IMR-90 (cell line): Measurements from ENCODE around the gene SLC52A1. TPM values are rescaled to one million over a fixed set of nuclear protein-coding genes. Genes with fewer than 3 reads are reported as not detected.

Source experiments
- ATAC-seq: fragments of 200-7000 bp; cut with Tn5 transposase; 2 replicates; pipeline ENCODE4 v1.9.1; 2020; ENCODE audit warnings: low read depth, mild to moderate bottlenecking, moderate library complexity
- BruUV-seq: library from RNA; stranded (reverse); fragments of 400-500 nt; replicated peaks from 2 replicates; lab custom pipeline; 2021; lab: Mats Ljungman, UMichigan
- CTCF ChIA-PET: fragments of 300-600 bp; formaldehyde crosslinking; extraction: SDS; loops from one replicate; lab custom pipeline; 2021; ENCODE audit warnings: antibody characterized with exemption; lab: Yijun Ruan, JAX
- POLR2A ChIA-PET: fragments of 300-600 bp; sonication (Branson Sonifier 250); formaldehyde crosslinking; loops from one replicate; lab custom pipeline; 2022; ENCODE audit warnings: antibody characterized with exemption; ENCODE audit not compliant: unreplicated experiment; lab: Charles Lee
- DNase-seq: peaks from one replicate; pipeline ENCODE4 v3.0.0; 2013
- H2AFZ ChIP-seq: replicated peaks from 2 replicates; pipeline ENCODE3; 2013; ENCODE audit warnings: low read length, mild to moderate bottlenecking; ENCODE audit not compliant: poor library complexity
- H2AK5ac ChIP-seq: 2 replicates; pipeline ENCODE4 v1.6.1; 2013; ENCODE audit warnings: low read depth, low read length, inconsistent platforms
- H2AK9ac ChIP-seq: replicated peaks from 2 replicates; pipeline ENCODE3; 2013; ENCODE audit warnings: mild to moderate bottlenecking, low read depth, low read length, moderate library complexity; ENCODE audit not compliant: poor library complexity
- H2BK120ac ChIP-seq: 2 replicates; pipeline ENCODE4 v1.6.1; 2013; ENCODE audit warnings: low read depth, low read length, inconsistent platforms
- H2BK15ac ChIP-seq: 3 replicates; pipeline ENCODE4 v1.6.1; 2013; ENCODE audit warnings: low read depth, low read length, inconsistent platforms
- H2BK20ac ChIP-seq: 2 replicates; pipeline ENCODE4 v1.6.1; 2013; ENCODE audit warnings: low read depth, mild to moderate bottlenecking, inconsistent platforms, low read length, moderate library complexity
- H2BK5ac ChIP-seq: 2 replicates; pipeline ENCODE4 v1.6.1; 2013; ENCODE audit warnings: mild to moderate bottlenecking, low read depth, low read length, inconsistent platforms; ENCODE audit not compliant: poor library complexity, severe bottlenecking
- H3K14ac ChIP-seq: replicated peaks from 2 replicates; pipeline ENCODE4 v1.6.1; 2013; ENCODE audit warnings: low read depth, low read length, inconsistent platforms
- H3K18ac ChIP-seq: 2 replicates; pipeline ENCODE4 v1.6.1; 2013; ENCODE audit warnings: low read depth, low read length, control low read depth
- H3K23ac ChIP-seq: 2 replicates; pipeline ENCODE4 v1.6.1; 2013; ENCODE audit warnings: low read depth, low read length, inconsistent platforms
- H3K27ac ChIP-seq: 2 replicates; pipeline ENCODE4 v1.5.1; 2013; ENCODE audit warnings: mild to moderate bottlenecking, control low read depth, low read length; ENCODE audit not compliant: insufficient read depth
- H3K27me3 ChIP-seq: 2 replicates; pipeline ENCODE4 v1.6.1; 2013; ENCODE audit warnings: low read length; ENCODE audit not compliant: control insufficient read depth, insufficient read depth
- H3K36me3 ChIP-seq: 2 replicates; pipeline ENCODE4 v1.6.1; 2013; ENCODE audit warnings: low read length, mixed read lengths; ENCODE audit not compliant: control insufficient read depth, insufficient read depth
- H3K4ac ChIP-seq: 2 replicates; pipeline ENCODE4 v1.6.1; 2013; ENCODE audit warnings: low read depth, low read length, inconsistent platforms
- H3K4me1 ChIP-seq: 2 replicates; pipeline ENCODE4 v1.6.1; 2013; ENCODE audit warnings: low read length, mixed read lengths; ENCODE audit not compliant: control insufficient read depth, insufficient read depth
- H3K4me2 ChIP-seq: 2 replicates; pipeline ENCODE4 v1.6.1; 2013; ENCODE audit warnings: low read depth, mild to moderate bottlenecking, control low read depth, low read length, moderate library complexity
- H3K4me3 ChIP-seq: 2 replicates; pipeline ENCODE4 v1.5.1; 2013; ENCODE audit warnings: low read depth, mild to moderate bottlenecking, control low read depth, low read length, moderate library complexity; ENCODE audit not compliant: insufficient read depth
- H3K56ac ChIP-seq: 2 replicates; pipeline ENCODE4 v1.6.1; 2013; ENCODE audit warnings: low read length, inconsistent platforms; ENCODE audit not compliant: insufficient read depth; ENCODE audit errors: extremely low read depth
- H3K79me1 ChIP-seq, 2 experiments: 2 replicates each; pipeline ENCODE4 v1.6.1; 2013; ENCODE audit warnings: low read length in 2 of 2, inconsistent platforms in 1 of 2, low read depth in 1 of 2
- H3K9ac ChIP-seq: 2 replicates; pipeline ENCODE4 v1.6.1; 2013; ENCODE audit warnings: low read depth, low read length, control low read depth
- H3K9me1 ChIP-seq: 2 replicates; pipeline ENCODE4 v1.6.1; 2013; ENCODE audit warnings: low read length, inconsistent platforms; ENCODE audit not compliant: insufficient read depth
- H3K9me3 ChIP-seq: 2 replicates; pipeline ENCODE4 v1.6.1; 2013; ENCODE audit warnings: low read length; ENCODE audit not compliant: control insufficient read depth, insufficient read depth
- H4K20me1 ChIP-seq: 2 replicates; pipeline ENCODE4 v1.6.1; 2013; ENCODE audit warnings: low read length, inconsistent platforms; ENCODE audit not compliant: insufficient read depth
- H4K5ac ChIP-seq: 2 replicates; pipeline ENCODE4 v1.6.1; 2013; ENCODE audit warnings: mild to moderate bottlenecking, low read depth, low read length, control low read depth
- H4K8ac ChIP-seq, 2 experiments: 2 replicates each; pipeline ENCODE4 v1.6.1; 2013; ENCODE audit warnings: low read depth in 2 of 2, low read length in 2 of 2, control low read depth in 1 of 2, inconsistent platforms in 1 of 2
- H4K91ac ChIP-seq: 2 replicates; pipeline ENCODE4 v1.6.1; 2013; ENCODE audit warnings: low read depth, low read length, inconsistent platforms; ENCODE audit not compliant: insufficient read depth
- CEBPB ChIP-seq: IDR thresholded peaks from 2 replicates; pipeline ENCODE4 v1.6.1; 2012; ENCODE audit warnings: low read depth, low read length, improper control_type of control experiment
- MAFK ChIP-seq: IDR thresholded peaks from 2 replicates; pipeline ENCODE4 v1.6.1; 2012; ENCODE audit warnings: low read depth, low read length, improper control_type of control experiment
- MAZ ChIP-seq: IDR thresholded peaks from 2 replicates; pipeline ENCODE4 v1.6.1; 2012; ENCODE audit warnings: low read depth, mild to moderate bottlenecking, low read length, improper control_type of control experiment, moderate library complexity, borderline replicate concordance
- POLR2A ChIP-seq: IDR thresholded peaks from 2 replicates; pipeline ENCODE4 v1.6.1; 2012; ENCODE audit warnings: mild to moderate bottlenecking, low read depth, low read length
- WGBS, 2 experiments: methylation state at CpG; one replicate each; pipeline versions ENCODE4 v1.1.5 to v1.1.7; 2013; ENCODE audit warnings: missing lambda C conversion rate in 2 of 2; ENCODE audit not compliant: insufficient read length in 1 of 2; ENCODE audit errors: extremely low coverage in 2 of 2; 5-methylcytosine and 5-hydroxymethylcytosine counted together
- dilution Hi-C: fragments of 300-500 bp; cut with HindIII; formaldehyde crosslinking; loops from one replicate; pipeline ENCODE4 v1.14.3; 2018; ENCODE audit warnings: low sequenced_read_pairs; ENCODE audit not compliant: unreplicated experiment
- in situ Hi-C: fragments of 300-500 bp; cut with MboI; formaldehyde crosslinking; loops from 3 replicates; pipeline ENCODE4 v1.14.3; 2019; ENCODE audit warnings: low sequenced_read_pairs, inconsistent platforms, mixed read lengths
- intact Hi-C: fragments of 100-400 bp; cut with micrococcal nuclease; formaldehyde crosslinking; loops from 2 replicates; pipeline ENCODE4 v1.10.0; 2022
- polyA plus RNA-seq, 3 experiments: library from polyadenylated mRNA; depleted of rRNA; stranded (reverse); fragments of >200 nt; gene quantifications; 2 replicates each; pipeline ENCODE4 v1.2.3, GENCODE V29; 2012; ENCODE audit warnings: low replicate concordance in 1 of 3
- total RNA-seq: library from RNA; depleted of rRNA; stranded (reverse); fragments of >200 nt; gene quantifications from 2 replicates; pipeline ENCODE4 v1.2.3, GENCODE V29; 2012

Gene SLC52A1
- total and polyA plus RNA-seq, 2 of the 4 experiments (the other 2 are of a cell fraction), result not detected

DNA sequence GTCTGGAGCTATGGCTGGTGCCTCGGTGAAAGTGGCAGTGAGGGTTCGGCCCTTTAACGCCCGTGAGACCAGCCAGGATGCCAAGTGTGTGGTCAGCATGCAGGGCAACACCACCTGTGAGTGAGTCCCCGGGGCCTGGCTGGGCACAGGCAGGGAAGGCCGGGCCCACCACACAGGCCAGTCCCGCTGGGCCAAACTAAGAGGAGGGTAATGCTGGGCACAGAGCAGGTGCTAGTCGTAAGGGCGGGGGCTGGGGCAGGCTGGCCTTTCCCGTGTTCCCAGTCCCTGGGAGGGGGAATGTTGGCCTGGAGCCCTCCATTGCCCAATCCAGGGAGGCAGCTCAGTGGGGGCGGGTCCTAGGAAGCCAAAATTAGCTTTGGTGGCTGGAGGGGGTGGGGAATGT is 35.0 kb downstream of the SLC52A1 start:
- intact Hi-C loops, result no loop called here
- no peak overlapping the region for H4K91ac ChIP-seq
- no peak overlapping the region for H3K56ac ChIP-seq
- H4K8ac ChIP-seq, result no peak overlapping the region
- H3K4me1 ChIP-seq, result peaks cover 21% of the 10 kb centered on the region
- dilution Hi-C loops, result no loop called here
- no peak for DNase-seq
- H2BK15ac ChIP-seq, result no peak overlapping the region
- no peaks in the 10 kb centered on the region for H3K9me3 ChIP-seq
- no peak overlapping the region for H3K14ac ChIP-seq
- no peak overlapping the region for H4K5ac ChIP-seq
- no peak for ATAC-seq
- CTCF ChIA-PET, result no interaction called here
- no peak overlapping the region for H3K9ac ChIP-seq
- no peak overlapping the region for H3K27ac ChIP-seq
- H3K4ac ChIP-seq, result peak overlapping the region; percentile 27; the same call in 1 of the 2 replicates
- TF ChIP-seq MAZ, result peak; percentile 24; the same call in 1 of the 2 replicates
- TF ChIP-seq MAFK, result no peak
- no peak for TF ChIP-seq POLR2A
- peak; percentile 76 for TF ChIP-seq CEBPB
- peak overlapping the region; percentile 84 for H3K23ac ChIP-seq
- peaks cover 18% of the 10 kb centered on the region for H3K9me1 ChIP-seq
- no peak overlapping the region for H3K18ac ChIP-seq
- no peak overlapping the region for H2AFZ ChIP-seq
- no peak overlapping the region for H3K4me3 ChIP-seq
- H2BK120ac ChIP-seq, result no peak overlapping the region
- peak overlapping the region; percentile 1; the same call in 1 of the 2 replicates for H3K4me2 ChIP-seq
- no peak overlapping the region for H2BK20ac ChIP-seq
- peaks cover 43% of the 10 kb centered on the region for H3K36me3 ChIP-seq
- H2AK5ac ChIP-seq, result peak overlapping the region; percentile 59; the same call in 1 of the 2 replicates
- in situ Hi-C loops, result no loop called here
- peaks cover 26% of the 10 kb centered on the region for H4K20me1 ChIP-seq
- POLR2A ChIA-PET, result interaction anchor here (0.6 kb wide), 1 partner anchor 11 kb away, joined by 3 read pairs; no protein-coding TSS in a partner anchor
- H2AK9ac ChIP-seq, result peak overlapping the region; percentile 78
- no peaks in the 10 kb centered on the region for H3K27me3 ChIP-seq
- peaks cover 28 to 57% of the 10 kb centered on the region in 2 experiments for H3K79me1 ChIP-seq
- no TSS peak for BruUV-seq
- H2BK5ac ChIP-seq, result no peak overlapping the region
- 82% methylated on average over 2 of the region's 11 CpGs; no CpG with 5 or more reads in 1 of the 2 experiments for WGBS, 2 experiments
